Activated naive CD8-positive, alpha-beta T cell treated with anti-CD3 and anti-CD28 coated beads, Interleukin-2, amount 10 ng/mL, durations not matched to agents 7 days and 5 days (primary cell): ENCODE measurements around the gene FKBP1A. TPM values are rescaled to one million over a fixed set of nuclear protein-coding genes. Genes with fewer than 3 reads are reported as not detected.

Experiments
- ATAC-seq: fragments of 150-1000 bp; cut with Tn5 transposase; one replicate; pipeline ENCODE4 v1.10.0; 2021; ENCODE audit warnings: low read depth, moderate library complexity
- POLR2A ChIA-PET: fragments of 350-600 bp; sonication (Branson Sonifier 250); formaldehyde crosslinking; loops from one replicate; lab custom pipeline; 2021; ENCODE audit warnings: antibody characterized with exemption; lab: Charles Lee
- DNase-seq: peaks from one replicate; pipeline ENCODE4 v3.0.0; 2021
- H3K27ac Mint-ChIP-seq: one replicate; pipeline ENCODE4 v1.8.0; 2022; ENCODE audit warnings: mild to moderate bottlenecking, mixed read lengths
- H3K27me3 Mint-ChIP-seq: one replicate; pipeline ENCODE4 v1.8.0; 2022; ENCODE audit warnings: mild to moderate bottlenecking, moderate library complexity, mixed read lengths
- H3K36me3 Mint-ChIP-seq: one replicate; pipeline ENCODE4 v1.8.0; 2021; ENCODE audit warnings: mild to moderate bottlenecking, mixed read lengths
- H3K4me1 Mint-ChIP-seq: one replicate; pipeline ENCODE4 v1.8.0; 2021; ENCODE audit warnings: mixed read lengths
- H3K4me3 Mint-ChIP-seq: one replicate; pipeline ENCODE4 v1.8.0; 2022; ENCODE audit warnings: mild to moderate bottlenecking, moderate library complexity, mixed read lengths
- H3K9me3 Mint-ChIP-seq: one replicate; pipeline ENCODE4 v1.8.0; 2021; ENCODE audit warnings: mixed read lengths
- total RNA-seq, 2 experiments: library from RNA; stranded (reverse); gene quantifications; one replicate each; pipeline ENCODE4 v1.2.3, GENCODE V29; 2021

Gene FKBP1A
- total RNA-seq, 2 experiments from 2014 or later = 231 to 234 TPM

DNA sequence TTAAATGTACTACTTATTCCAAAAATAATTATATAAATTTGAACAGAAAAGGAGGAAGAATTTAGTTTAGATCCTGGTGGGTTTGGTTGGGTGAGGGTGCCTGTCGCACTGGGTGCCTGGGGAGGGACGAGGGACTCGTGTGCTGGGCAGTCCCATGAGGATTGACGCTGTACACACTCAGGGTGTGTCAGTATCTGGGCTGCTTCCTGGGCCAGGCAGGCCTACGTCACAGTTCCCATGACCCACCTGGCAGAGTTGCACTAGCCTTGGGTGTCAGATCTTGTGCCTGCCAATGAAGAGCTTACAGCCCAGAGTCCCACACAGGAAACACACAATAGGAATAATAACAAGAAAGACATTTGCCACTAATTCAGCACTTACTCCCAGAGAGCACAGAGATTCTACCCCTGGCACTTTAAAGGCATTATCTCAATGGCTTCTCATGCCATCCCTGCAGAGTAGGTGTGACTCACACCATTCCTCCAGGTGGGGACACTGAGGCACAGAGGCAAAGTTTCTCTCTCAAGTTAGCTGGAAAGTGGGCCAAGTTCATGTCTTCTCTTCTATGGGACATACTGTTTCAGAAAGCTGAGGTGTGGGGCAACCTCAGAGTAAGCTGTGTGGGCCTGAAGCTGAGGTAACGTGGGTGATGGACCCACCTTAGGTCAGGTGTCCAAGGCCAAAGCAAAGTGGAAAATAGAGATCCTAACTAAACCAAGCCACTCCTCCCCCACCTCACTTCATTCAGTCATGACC, 62.6 kb downstream of the FKBP1A start:
- no peak for DNase-seq
- H3K9me3 Mint-ChIP-seq = no peaks in the 10 kb centered on the region
- H3K36me3 Mint-ChIP-seq = peaks cover 23% of the 10 kb centered on the region
- ATAC-seq = peak; percentile 40
- H3K27ac Mint-ChIP-seq = peak overlapping the region; percentile 93
- H3K27me3 Mint-ChIP-seq = no peaks in the 10 kb centered on the region
- peak overlapping the region; percentile 64 for H3K4me3 Mint-ChIP-seq
- POLR2A ChIA-PET = interaction anchor here (1.5 to 7.3 kb wide), 3 partner anchors 15 to 61 kb away, joined by 6 to 78 read pairs (median 11); partner anchors contain the start of gene FKBP1A
- peaks cover 39% of the 10 kb centered on the region for H3K4me1 Mint-ChIP-seq

DNA sequence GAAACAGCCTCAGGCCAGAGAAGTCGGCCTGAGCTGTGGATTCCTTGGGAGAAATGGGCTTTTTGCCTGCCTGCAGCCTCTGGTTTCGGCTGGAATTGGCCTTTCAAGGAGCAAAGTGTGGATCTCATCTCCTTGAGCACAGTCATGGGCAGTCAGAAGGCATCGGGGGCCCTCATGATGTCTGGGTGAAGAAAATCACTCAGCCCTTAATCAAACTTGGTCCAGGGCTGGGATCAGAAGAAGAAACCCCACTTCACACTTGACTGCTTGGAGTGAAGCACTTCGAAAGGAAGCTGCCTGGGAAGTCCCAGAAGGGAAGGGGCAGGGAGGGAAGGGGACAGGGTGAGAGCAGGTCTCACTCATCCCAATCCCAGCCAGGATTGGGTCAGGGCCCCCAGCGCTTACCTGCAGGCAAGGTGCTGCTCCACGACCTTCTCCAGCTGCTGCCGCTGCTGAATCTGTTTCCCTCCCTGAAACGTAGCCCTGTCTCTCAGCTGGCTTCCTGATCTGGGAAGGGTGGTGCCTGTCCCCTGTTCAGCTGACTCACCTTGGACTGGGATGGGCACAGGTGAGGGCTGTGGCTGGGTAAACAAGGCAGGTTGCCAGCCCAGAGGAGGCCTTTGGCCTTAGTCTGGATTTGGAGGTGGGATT, 64.0 kb downstream of the FKBP1A start, which contains the start of gene SDCBP2:
SDCBP2 (minus strand) TSS at position 460 of the 651 bp plus-strand sequence. CDS start 8,723 bp downstream, outside the sequence.
- peak within 1 kb of the TSS; percentile 26 for H3K4me3 Mint-ChIP-seq
- peaks cover 37% of the 10 kb centered on the region for H3K4me1 Mint-ChIP-seq
- ATAC-seq (no peak), DNase-seq (no peak)
- peak within 1 kb of the TSS; percentile 93 for H3K27ac Mint-ChIP-seq
- H3K36me3 Mint-ChIP-seq = peaks cover 17% of the 10 kb centered on the region
- POLR2A ChIA-PET = interaction anchor here (1.1 to 7.3 kb wide), 3 partner anchors 29 to 62 kb away, joined by 3 to 78 read pairs (median 6); partner anchors contain the start of gene FKBP1A
- no peaks in the 10 kb centered on the region for H3K27me3 Mint-ChIP-seq
- no peaks in the 10 kb centered on the region for H3K9me3 Mint-ChIP-seq

DNA sequence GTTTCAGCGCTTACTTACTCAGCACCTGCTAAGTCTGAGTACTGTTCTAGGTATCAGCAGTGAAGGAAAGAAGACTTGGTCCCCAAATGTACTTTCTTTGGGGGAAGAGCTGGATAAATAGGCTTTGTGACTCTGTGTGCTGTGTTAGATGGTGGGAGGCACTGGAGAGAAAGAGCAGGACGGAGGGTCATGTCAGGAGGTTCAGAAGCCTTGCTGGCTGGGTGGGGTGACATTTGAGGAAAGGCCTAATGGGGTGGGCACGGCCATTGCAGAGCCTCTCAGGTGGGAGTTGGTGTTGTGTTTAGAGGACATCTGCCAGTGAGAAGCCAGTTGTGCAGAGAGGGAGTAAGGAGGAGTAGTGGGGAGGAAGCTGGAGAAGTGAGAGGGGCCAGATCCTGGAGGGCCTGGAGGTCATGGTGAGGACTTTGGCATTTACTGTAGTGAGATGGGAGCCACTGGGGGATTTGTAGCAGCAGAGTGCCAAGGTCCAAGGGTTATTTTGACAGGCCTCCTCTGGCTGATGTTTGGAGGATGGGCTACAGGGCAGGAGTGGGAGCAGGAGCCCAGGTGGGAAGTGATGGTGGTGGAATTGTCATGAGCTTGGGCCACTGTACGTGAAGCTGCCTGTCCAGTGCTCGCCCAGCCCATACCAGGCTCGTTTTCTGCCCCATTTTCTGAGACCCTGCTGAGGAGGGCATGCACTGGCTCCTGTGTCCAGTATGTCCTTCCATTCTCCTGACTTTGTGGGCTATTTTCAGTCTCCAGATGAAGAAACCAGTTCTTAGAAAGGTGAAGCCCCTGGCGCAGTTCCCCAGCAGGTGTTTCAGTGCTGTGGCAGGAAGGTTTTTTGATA, 64.8 kb downstream of the FKBP1A start:
- peaks cover 12% of the 10 kb centered on the region for H3K36me3 Mint-ChIP-seq
- peak overlapping the region; percentile 13 for H3K27ac Mint-ChIP-seq
- no peaks in the 10 kb centered on the region for H3K9me3 Mint-ChIP-seq
- POLR2A ChIA-PET = interaction anchor here (1.1 to 7.3 kb wide), 3 partner anchors 30 to 63 kb away, joined by 3 to 78 read pairs (median 6); partner anchors contain the start of gene FKBP1A
- peaks cover 37% of the 10 kb centered on the region for H3K4me1 Mint-ChIP-seq
- no peaks in the 10 kb centered on the region for H3K27me3 Mint-ChIP-seq
- no peak overlapping the region for H3K4me3 Mint-ChIP-seq
- no peak for ATAC-seq
- no peak for DNase-seq

DNA sequence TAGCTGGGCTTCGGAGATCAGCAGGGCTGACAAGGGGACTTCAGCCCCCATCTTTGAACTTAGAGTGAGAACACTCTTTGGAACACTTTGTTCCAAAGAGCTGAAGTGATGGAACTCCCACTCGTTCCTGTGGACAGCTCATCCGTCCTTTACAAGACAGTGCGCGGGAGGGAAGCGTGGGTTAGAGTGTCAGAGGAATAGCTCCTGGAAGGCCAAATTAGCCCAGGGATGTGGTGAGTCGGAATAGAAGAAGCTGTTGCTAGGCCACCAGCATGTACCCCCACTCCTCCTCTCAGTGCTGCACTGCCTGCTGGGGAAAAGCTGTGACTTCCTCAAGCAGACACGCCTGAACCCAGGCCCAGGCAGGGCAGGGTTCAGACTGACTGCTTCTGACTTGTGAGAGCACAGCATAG, 65.6 kb downstream of the FKBP1A start:
- Mint-ChIP-seq H3K36me3 (peaks cover 12% of the 10 kb centered on the region), H3K27ac (peak overlapping the region; percentile 13), H3K9me3 (no peaks in the 10 kb centered on the region), H3K4me1 (peaks cover 35% of the 10 kb centered on the region), H3K27me3 (no peaks in the 10 kb centered on the region), H3K4me3 (no peak overlapping the region)
- POLR2A ChIA-PET = interaction anchor here (0.6 to 7.3 kb wide), 2 partner anchors 19 to 64 kb away, joined by 3 to 78 read pairs; partner anchors contain the start of gene FKBP1A
- DNase-seq (no peak), ATAC-seq (no peak)

DNA sequence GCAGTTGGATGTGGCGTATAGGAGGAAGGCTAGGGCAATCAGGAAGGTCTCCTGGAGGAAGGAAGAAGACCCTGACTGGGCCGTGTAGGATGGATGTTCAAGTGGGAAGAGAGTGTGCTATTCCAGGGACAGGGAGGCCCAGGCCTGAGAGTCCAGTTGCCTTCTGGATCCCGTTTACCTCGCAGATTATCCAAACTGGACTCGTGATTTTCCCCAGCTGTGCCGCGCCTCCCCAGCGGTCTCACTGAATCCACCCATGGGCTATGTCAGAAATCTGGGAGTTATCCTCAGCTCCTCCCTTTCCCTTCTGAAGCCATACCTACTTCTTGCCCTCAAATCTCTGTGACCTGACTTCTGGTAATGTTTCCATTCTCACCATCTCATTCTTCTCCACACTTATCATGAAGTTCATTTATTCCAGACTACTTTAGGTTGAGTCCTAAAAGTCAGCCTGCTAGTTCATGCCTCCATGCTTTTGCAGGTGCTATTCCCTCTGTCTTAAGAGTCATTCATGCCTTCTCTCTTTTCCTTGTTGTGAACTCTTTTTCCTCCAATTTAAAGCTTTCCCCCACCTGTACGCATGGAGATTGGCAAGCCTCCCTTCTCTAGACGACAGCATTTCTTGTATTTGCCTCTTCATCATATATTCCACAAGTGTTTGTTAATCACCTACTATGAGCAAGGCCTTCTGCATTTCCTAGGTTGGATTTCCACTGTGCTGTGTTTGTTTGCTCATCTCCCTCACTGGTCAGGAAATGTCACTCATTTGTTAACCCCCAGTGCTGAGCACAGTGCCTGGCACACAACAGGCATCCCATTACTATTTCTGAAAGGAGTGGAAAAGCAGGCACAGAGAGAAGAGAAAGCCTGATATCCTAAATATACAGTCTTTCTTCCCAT, 66.6 kb downstream of the FKBP1A start:
- no peak for DNase-seq
- no peak for ATAC-seq
- H3K9me3 Mint-ChIP-seq = peaks cover 1% of the 10 kb centered on the region
- peaks cover 9% of the 10 kb centered on the region for H3K36me3 Mint-ChIP-seq
- H3K27me3 Mint-ChIP-seq = no peaks in the 10 kb centered on the region
- POLR2A ChIA-PET = interaction anchor here (0.6 to 7.3 kb wide), 18 partner anchors 9 to 141 kb away, joined by 3 to 78 read pairs (median 4); partner anchors contain the start of genes FKBP1A, NSFL1C and RAD21L1
- H3K4me3 Mint-ChIP-seq = no peak overlapping the region
- H3K4me1 Mint-ChIP-seq = peaks cover 35% of the 10 kb centered on the region
- H3K27ac Mint-ChIP-seq = no peak overlapping the region

DNA sequence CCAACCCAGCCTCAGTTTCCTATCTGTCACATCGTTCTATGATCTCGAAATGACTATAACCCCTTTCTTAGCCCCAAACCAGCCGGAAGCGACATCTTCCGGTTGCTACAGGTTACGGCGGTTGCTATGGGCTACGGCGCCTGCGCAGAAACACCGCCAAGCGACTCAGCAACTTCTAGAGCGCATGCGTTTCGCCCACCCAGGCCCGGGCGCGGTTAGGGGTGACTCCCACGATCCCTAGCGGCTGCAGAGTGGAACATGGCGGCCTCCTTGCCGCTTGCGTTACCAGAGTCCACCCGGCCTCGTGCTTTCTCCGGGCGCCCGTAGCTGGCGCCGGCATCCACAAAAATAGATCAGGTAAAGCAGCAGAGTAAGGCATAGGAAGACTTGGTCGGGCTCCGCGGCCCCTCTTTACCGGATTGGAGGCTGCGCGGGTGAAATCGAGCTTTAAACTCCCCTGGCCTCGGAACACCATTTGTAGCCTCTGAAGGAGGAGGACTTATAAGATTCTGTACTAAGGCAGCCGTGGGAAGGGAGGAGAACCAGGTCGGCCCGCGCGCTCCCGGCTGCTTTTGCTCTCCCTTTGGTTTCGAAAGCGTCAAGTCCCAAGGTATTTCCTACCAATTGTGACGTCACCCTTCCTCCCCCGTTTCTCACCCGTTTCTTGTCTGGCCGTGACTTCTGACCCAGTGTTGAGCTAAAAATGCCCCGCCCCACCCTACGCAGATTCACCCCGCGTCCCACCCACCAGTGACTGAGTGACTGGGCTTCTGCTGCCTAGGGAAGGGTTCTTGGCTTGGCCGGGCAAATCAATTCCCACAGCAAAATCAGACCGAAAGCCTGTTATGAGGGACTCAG, 67.5 kb downstream of the FKBP1A start:
- Mint-ChIP-seq H3K27me3 (no peaks in the 10 kb centered on the region), H3K4me3 (no peak overlapping the region), H3K27ac (no peak overlapping the region), H3K36me3 (peaks cover 6% of the 10 kb centered on the region), H3K9me3 (peaks cover 3% of the 10 kb centered on the region), H3K4me1 (peaks cover 27% of the 10 kb centered on the region)
- ATAC-seq = peak; percentile 90
- POLR2A ChIA-PET = interaction anchor here (0.6 to 7.3 kb wide), 18 partner anchors 8 to 142 kb away, joined by 3 to 78 read pairs (median 4); partner anchors contain the start of genes FKBP1A, NSFL1C and RAD21L1
- peak; percentile 99 for DNase-seq

DNA sequence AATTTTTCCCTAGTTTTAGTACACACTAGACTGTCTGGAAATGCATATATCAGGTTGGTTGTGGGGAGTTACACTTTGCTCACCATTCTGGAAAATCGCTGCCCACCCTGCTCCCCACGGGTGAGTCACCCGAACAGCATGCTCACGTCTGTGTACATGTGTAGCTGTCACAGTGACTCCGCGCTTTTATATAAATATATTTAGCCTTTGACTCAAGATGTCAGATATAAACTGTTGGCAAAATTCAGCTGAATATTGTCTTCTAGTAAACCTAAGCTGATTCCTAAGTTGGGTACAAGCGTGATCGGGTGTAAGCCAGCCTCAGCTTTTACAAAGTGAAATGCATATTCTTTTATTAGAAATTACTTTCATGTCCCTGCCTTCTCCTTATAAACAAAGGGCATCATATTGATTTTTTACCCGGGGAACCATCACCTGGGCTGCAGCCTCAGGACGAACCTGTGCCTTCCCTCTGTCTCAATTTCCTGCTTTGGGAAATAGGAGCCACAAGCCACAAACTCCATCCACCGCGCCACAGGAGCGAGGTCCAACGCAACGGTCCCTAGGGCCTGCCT, 68.2 kb downstream of the FKBP1A start:
- Mint-ChIP-seq H3K9me3 (peaks cover 3% of the 10 kb centered on the region), H3K4me1 (peaks cover 21% of the 10 kb centered on the region), H3K4me3 (no peak overlapping the region), H3K27me3 (no peaks in the 10 kb centered on the region), H3K27ac (no peak overlapping the region), H3K36me3 (peaks cover 3% of the 10 kb centered on the region)
- ATAC-seq (no peak), DNase-seq (no peak)
- POLR2A ChIA-PET = interaction anchor here (0.8 to 7.3 kb wide), 9 partner anchors 16 to 142 kb away, joined by 3 to 78 read pairs (median 7); partner anchors contain the start of genes FKBP1A and NSFL1C

DNA sequence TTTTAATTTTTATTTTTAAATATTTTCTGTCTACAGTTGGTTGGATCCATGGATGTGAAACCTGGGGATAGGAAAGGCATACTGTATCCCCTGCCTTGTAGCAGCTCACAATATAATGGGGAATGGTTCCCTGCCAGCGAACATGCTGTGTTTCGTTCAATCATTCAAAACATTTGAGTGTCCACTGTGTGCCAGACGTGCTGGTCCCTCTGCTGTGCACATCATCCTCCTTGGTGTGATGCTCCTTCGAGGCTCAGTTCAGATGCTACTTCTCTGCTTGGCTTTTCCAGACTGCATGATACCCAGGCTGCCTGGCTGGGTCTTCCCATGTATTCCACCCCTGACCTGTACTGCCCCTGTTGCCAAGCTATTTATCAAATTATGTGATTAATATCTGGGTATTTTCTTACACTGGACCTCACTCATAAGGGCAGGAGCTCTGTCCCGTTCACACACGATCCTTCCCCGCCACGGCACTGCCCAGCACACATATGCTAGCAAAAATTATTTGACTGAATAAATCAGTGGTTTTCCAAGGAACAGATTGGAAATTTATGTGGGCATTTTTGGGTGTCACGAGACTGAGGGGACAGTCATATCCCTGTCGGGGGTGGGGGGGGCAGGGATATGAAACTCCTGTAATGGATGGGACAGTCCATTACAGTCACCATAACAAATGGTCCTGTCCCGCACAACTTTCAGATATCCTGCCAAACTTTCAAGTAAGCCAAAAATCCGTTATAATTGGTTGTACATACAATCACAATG, 68.8 kb downstream of the FKBP1A start:
- no peak for DNase-seq
- H3K9me3 Mint-ChIP-seq = peaks cover 3% of the 10 kb centered on the region
- ATAC-seq = no peak

DNA sequence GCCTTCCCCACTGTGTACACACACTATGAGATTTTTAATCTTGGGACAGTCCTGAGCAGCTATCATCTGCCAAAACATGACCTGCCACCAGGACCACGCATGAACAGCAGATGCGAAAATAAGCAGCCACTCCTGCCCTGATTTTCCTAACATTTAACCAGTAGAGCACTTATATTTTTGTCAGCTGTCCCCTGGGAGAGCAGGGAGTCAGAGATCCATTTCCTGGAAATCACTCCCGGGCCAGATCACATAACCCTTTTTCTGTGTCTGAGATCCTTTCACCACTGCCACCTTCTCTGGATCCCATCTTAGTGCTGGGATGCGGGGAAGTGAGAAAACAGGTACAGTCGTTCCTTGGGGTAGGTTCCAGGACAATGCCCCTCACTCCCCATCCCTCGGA, 69.6 kb downstream of the FKBP1A start:
- Mint-ChIP-seq H3K27me3 (no peaks in the 10 kb centered on the region), H3K4me3 (no peak overlapping the region), H3K36me3 (peaks cover 3% of the 10 kb centered on the region), H3K9me3 (peaks cover 3% of the 10 kb centered on the region), H3K27ac (no peak overlapping the region), H3K4me1 (peaks cover 9% of the 10 kb centered on the region)
- POLR2A ChIA-PET = interaction anchor here (7.3 kb wide), 1 partner anchor 68 kb away, joined by 78 read pairs; the partner anchor contains the start of gene FKBP1A
- ATAC-seq (no peak), DNase-seq (no peak)

More for the DNA sequence above, 68.8 kb downstream of the FKBP1A start:
- Mint-ChIP-seq H3K36me3 (peaks cover 3% of the 10 kb centered on the region), H3K4me1 (peaks cover 14% of the 10 kb centered on the region), H3K27me3 (no peaks in the 10 kb centered on the region), H3K4me3 (no peak overlapping the region), H3K27ac (peak overlapping the region; percentile 41)
- POLR2A ChIA-PET = interaction anchor here (0.8 to 7.3 kb wide), 5 partner anchors 34 to 112 kb away, joined by 3 to 78 read pairs (median 7); partner anchors contain the start of gene FKBP1A

DNA sequence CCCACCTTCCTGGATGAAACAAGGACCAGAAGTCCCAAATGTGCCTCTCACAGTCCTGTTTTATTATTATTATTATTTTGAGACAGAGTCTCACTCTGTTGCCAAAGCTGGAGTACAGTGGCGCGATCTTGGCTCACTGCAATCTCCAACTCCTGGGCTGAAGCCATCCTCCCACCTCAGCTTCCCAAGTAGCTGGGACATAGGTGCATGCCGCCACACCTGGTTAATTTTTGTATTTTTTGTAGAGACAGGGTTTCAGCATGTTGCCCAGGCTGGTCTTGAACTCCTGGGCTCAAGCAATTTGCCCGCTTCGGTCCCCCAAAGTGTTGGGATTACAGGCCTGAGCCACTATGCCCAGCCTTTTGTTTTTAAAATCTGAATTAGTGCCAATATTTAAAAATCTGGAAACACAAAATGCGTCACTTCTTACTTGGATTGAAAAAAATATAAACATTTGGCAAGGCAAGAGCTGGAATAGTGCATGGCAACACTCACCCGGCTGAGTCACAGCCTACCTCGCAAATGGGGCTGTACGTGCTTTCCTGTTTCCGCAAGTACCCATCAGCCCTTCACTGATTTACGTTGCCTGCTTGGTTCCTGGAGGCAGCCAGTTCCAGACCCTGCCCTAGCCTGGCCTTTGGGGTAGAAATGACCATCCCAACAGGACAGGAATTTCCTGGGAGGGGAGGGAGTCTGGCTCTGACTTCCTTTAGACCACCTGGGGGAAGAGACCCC, 70.2 kb downstream of the FKBP1A start:
- no peak overlapping the region for H3K4me3 Mint-ChIP-seq
- no peak for ATAC-seq
- POLR2A ChIA-PET = no interaction called here
- peaks cover 3% of the 10 kb centered on the region for H3K36me3 Mint-ChIP-seq
- no peak for DNase-seq
- H3K27ac Mint-ChIP-seq = no peak overlapping the region
- peaks cover 3% of the 10 kb centered on the region for H3K9me3 Mint-ChIP-seq
- no peaks in the 10 kb centered on the region for H3K27me3 Mint-ChIP-seq
- peaks cover 10% of the 10 kb centered on the region for H3K4me1 Mint-ChIP-seq
